GM12892 (cell line): ENCODE results near the gene BCAR1.

Source experiments
- POLR2A ChIP-seq: IDR thresholded peaks from 2 replicates; pipeline ENCODE4 v1.6.1; 2011; ENCODE audit warnings: low read depth, low read length, control low read depth
- POLR2AphosphoS5 ChIP-seq: IDR thresholded peaks from 2 replicates; pipeline ENCODE4 v1.6.1; 2011; ENCODE audit warnings: low read depth, low read length, control low read depth

- TF ChIP-seq POLR2AphosphoS5 (no peak), POLR2A (no peak)
These were observed 30.4 kb upstream of the BCAR1 start for GRCh38 chr16:75281826-75282225.
